Activated naive CD8-positive, alpha-beta T cell (primary cell): ENCODE results near the gene PHLDA2.
"Not testable (repeated sequence)": the region's sequence is repeated elsewhere in the genome, so short reads cannot be mapped to it uniquely, and the experiment has no call there.

Source experiments
- H3K27ac Mint-ChIP-seq: one replicate; pipeline ENCODE4 v1.8.0; 2021; ENCODE audit warnings: mixed read lengths
- H3K27me3 Mint-ChIP-seq: one replicate; pipeline ENCODE4 v1.8.0; 2021; ENCODE audit warnings: mixed read lengths
- H3K36me3 Mint-ChIP-seq: one replicate; pipeline ENCODE4 v1.8.0; 2021; ENCODE audit warnings: mixed read lengths
- H3K4me1 Mint-ChIP-seq: one replicate; pipeline ENCODE4 v1.8.0; 2021; ENCODE audit warnings: low read depth, mixed read lengths
- H3K4me3 Mint-ChIP-seq: one replicate; pipeline ENCODE4 v1.8.0; 2021; ENCODE audit warnings: mild to moderate bottlenecking, mixed read lengths
- H3K9me3 Mint-ChIP-seq: one replicate; pipeline ENCODE4 v1.8.0; 2021; ENCODE audit warnings: low read depth, mixed read lengths

Gene PHLDA2

GRCh38 chr11:2916114-2916891 is 12.9 kb downstream of the PHLDA2 start:
- Mint-ChIP-seq H3K27me3 (no peaks in the 10 kb centered on the region), H3K27ac (no peak overlapping the region), H3K36me3 (no peaks in the 10 kb centered on the region), H3K4me1 (peaks cover 13% of the 10 kb centered on the region), H3K9me3 (no peaks in the 10 kb centered on the region), H3K4me3 (no peak overlapping the region)

- no peaks in the 10 kb centered on the region for H3K27me3 Mint-ChIP-seq
- no peak overlapping the region for H3K4me3 Mint-ChIP-seq
- H3K4me1 Mint-ChIP-seq: peaks cover 13% of the 10 kb centered on the region
- H3K9me3 Mint-ChIP-seq: no peaks in the 10 kb centered on the region
- no peak overlapping the region for H3K27ac Mint-ChIP-seq
- no peaks in the 10 kb centered on the region for H3K36me3 Mint-ChIP-seq
Observed at GRCh38 chr11:2915473-2915872, 13.7 kb downstream of the PHLDA2 start.

DNA sequence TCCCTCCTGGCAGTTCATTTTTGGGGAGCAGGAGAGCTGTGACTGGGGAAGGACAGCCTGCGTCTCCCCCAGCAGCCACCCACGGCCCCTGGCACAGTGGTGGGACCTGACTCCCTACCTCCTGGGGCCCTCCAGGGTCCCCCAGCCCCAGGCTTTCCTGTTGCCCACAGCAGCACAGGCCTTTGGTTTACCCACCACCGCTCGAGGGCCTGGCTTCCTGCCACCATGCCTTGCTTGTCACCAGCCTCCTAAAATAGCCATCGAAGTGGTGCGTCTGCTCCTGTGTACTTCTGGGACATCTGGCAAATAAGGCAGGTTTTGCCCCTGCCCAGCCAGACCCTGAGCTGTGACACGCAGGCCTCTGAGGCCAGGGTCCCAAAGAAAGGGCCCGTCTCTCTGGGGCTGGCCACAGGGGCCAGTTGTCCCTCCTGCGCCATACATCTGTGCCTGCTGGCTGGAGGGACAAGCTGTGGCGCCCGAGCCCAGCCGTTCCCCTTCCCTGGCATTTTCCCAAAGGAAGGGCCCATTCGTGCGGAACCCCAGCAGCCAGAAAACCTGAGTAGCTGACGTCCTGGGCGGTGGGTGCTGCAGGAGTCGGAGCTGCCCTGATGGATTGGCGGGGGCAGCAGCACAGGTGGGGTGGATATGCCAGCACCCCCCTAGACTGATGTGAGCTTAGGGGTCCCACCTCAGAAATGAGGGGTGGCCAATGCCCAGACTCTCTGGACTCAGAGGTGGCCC is 14.6 kb downstream of the PHLDA2 start:
- H3K9me3 Mint-ChIP-seq: no peaks in the 10 kb centered on the region
- peaks cover 13% of the 10 kb centered on the region for H3K4me1 Mint-ChIP-seq
- no peak overlapping the region for H3K27ac Mint-ChIP-seq
- no peaks in the 10 kb centered on the region for H3K36me3 Mint-ChIP-seq
- H3K4me3 Mint-ChIP-seq: no peak overlapping the region
- no peaks in the 10 kb centered on the region for H3K27me3 Mint-ChIP-seq

GRCh38 chr11:2913776-2914175 is 15.4 kb downstream of the PHLDA2 start:
- Mint-ChIP-seq H3K4me3 (peak overlapping the region; percentile 17), H3K9me3 (no peaks in the 10 kb centered on the region), H3K27me3 (no peaks in the 10 kb centered on the region), H3K27ac (no peak overlapping the region), H3K36me3 (no peaks in the 10 kb centered on the region), H3K4me1 (peaks cover 13% of the 10 kb centered on the region)

GRCh38 chr11:2913019-2913431 is 16.2 kb downstream of the PHLDA2 start:
- Mint-ChIP-seq H3K36me3 (no peaks in the 10 kb centered on the region), H3K4me3 (no peak overlapping the region), H3K27ac (no peak overlapping the region), H3K4me1 (peaks cover 13% of the 10 kb centered on the region), H3K9me3 (no peaks in the 10 kb centered on the region), H3K27me3 (no peaks in the 10 kb centered on the region)

DNA sequence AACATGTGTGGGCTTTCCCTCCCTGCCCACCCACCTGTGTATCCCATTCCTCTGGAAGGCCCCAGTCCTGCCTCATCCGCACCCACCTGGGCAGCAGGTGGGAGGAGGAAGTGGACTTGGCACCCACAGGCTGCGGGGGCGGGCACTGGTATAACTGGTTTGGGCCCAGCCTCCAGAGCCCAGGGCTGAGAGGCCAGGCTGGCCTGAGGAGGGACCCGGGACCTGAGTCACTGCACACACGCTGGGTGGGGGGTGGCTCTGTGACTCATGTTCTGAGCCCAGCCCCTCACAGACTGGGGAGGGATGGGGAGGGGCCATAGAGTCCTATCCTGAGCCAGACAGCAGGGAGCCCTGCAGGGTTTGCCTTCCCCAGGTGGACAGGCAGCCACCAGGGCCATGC is 16.7 kb downstream of the PHLDA2 start:
- H3K36me3 Mint-ChIP-seq: no peaks in the 10 kb centered on the region
- no peak overlapping the region for H3K4me3 Mint-ChIP-seq
- peaks cover 13% of the 10 kb centered on the region for H3K4me1 Mint-ChIP-seq
- H3K27ac Mint-ChIP-seq: no peak overlapping the region
- no peaks in the 10 kb centered on the region for H3K27me3 Mint-ChIP-seq
- no peaks in the 10 kb centered on the region for H3K9me3 Mint-ChIP-seq

GRCh38 chr11:2911785-2912391 is 17.3 kb downstream of the PHLDA2 start:
- Mint-ChIP-seq H3K9me3 (no peaks in the 10 kb centered on the region), H3K36me3 (no peaks in the 10 kb centered on the region), H3K4me1 (peaks cover 13% of the 10 kb centered on the region), H3K27me3 (no peaks in the 10 kb centered on the region), H3K27ac (no peak overlapping the region), H3K4me3 (no peak overlapping the region)

- peaks cover 13% of the 10 kb centered on the region for H3K4me1 Mint-ChIP-seq
- no peaks in the 10 kb centered on the region for H3K9me3 Mint-ChIP-seq
- H3K4me3 Mint-ChIP-seq: no peak overlapping the region
- H3K27me3 Mint-ChIP-seq: no peaks in the 10 kb centered on the region
- H3K27ac Mint-ChIP-seq: no peak overlapping the region
- H3K36me3 Mint-ChIP-seq: no peaks in the 10 kb centered on the region
Observed at GRCh38 chr11:2911088-2911784, 18.0 kb downstream of the PHLDA2 start.

- Mint-ChIP-seq H3K27me3 (no peaks in the 10 kb centered on the region), H3K4me1 (peaks cover 13% of the 10 kb centered on the region), H3K36me3 (peaks cover 6% of the 10 kb centered on the region), H3K4me3 (no peak overlapping the region), H3K27ac (no peak overlapping the region), H3K9me3 (no peaks in the 10 kb centered on the region)
Observed at GRCh38 chr11:2910401-2910955, 18.7 kb downstream of the PHLDA2 start.

DNA sequence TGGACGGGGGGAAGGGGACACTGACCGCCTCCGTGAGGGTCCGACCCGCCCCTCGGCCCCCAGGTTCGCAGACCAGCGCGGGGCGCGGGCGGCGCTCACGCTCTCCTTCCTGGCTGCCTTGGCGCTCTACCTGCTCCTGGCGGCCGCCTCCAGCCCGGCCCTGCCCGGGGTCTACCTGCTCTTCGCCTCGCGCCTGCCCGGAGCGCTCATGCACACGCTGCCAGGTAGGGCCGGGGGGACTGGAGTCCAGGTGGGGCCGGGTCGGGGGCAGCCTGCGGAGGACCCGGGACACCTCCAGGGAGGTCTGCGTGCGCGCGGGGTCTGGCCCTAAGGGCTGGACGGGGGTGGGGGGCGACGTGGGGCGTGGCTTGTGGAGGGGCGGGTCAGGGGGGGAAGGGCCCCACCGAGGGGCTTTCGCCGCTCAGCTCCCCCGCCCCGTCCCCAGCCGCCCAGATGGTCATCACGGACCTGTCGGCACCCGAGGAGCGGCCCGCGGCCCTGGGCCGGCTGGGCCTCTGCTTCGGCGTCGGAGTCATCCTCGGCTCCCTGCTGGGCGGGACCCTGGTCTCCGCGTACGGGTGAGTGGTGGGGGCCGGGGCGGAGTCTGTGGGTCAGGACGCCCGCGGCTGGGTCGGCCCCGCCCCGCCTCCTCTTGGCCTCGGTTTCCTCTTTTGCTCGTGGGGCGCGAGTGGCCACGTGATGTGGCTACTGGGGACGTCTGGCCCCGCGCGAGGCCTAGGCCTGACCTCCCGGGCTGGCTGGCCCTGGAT is 19.9 kb downstream of the PHLDA2 start:
- H3K36me3 Mint-ChIP-seq: peaks cover 12% of the 10 kb centered on the region
- no peaks in the 10 kb centered on the region for H3K9me3 Mint-ChIP-seq
- H3K4me1 Mint-ChIP-seq: peaks cover 13% of the 10 kb centered on the region
- H3K4me3 Mint-ChIP-seq: no peak overlapping the region
- H3K27me3 Mint-ChIP-seq: no peaks in the 10 kb centered on the region
- H3K27ac Mint-ChIP-seq: no peak overlapping the region

- Mint-ChIP-seq H3K27ac (no peak overlapping the region), H3K36me3 (peaks cover 14% of the 10 kb centered on the region), H3K27me3 (no peaks in the 10 kb centered on the region), H3K4me3 (no peak overlapping the region), H3K4me1 (peaks cover 10% of the 10 kb centered on the region), H3K9me3 (no peaks in the 10 kb centered on the region)
Observed at GRCh38 chr11:2908130-2908529, 21.1 kb downstream of the PHLDA2 start.

DNA sequence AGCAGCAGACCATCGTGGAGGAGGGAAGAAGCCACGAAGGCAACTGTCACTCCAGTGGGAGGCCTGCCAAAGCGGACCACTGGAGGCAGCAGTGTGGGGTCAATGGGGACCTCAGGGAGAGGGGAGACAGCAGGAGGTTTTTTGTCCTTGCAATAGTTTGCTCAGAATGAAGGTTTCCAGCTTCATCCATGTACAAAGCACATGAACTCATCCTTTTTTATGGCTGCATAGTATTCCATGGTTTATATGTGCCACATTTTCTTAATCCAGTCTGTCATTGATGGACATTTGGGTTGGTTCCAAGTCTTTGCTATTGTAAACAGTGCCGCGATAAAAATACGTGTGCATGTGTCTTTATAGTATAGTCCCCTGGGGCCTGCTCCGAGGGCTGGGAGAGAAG is 23.9 kb downstream of the PHLDA2 start:
- H3K27me3 Mint-ChIP-seq, H3K9me3 Mint-ChIP-seq, H3K27ac Mint-ChIP-seq, H3K4me3 Mint-ChIP-seq: not testable (repeated sequence)
- peaks cover 14% of the 10 kb centered on the region for H3K4me1 Mint-ChIP-seq
- H3K36me3 Mint-ChIP-seq: peaks cover 14% of the 10 kb centered on the region

DNA sequence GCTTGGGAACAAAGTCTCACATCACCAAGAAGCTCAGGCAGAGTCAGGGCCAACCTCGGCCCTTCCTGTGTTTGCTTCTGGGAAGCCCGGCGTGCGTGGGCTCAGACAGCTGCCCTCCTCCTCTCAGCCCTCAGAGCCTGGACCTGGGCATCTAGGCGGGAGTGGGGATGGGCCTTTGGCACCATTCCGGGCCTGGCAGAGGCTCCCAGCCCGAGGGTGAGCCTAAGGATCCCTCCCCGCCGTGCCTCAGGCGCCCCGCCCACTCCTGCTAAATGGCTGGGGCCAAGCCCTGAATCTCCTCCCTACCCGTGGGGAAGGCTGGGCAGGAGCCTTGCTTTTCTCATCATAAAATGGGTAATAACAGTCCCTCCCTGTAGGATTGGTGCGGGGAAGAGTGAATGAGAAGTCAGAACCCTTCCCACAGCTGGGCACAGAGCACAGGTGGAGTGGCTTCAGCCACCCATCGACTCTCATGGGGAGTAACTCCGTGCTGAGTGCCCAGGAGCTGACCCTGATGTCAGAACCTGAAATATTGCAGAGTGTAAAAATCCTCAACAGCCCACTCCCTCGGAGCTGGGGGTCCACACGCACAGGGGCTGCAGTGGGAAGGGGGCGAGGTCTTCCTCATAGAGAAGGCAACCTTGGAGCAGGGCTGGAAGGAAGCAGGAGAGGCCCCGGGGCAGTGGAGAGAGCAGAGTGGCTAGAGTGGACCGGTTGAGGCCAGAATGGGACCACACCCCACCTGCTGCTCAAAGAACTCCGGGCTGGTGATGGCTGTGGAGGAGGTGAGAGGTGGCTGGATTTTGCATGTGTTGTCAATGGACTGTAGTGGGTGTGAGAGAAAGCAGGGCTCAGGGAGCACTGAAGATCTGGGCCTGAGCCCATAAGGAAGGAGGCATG is 24.8 kb downstream of the PHLDA2 start:
- Mint-ChIP-seq H3K4me1 (peaks cover 21% of the 10 kb centered on the region), H3K36me3 (peaks cover 14% of the 10 kb centered on the region), H3K4me3 (peak overlapping the region; percentile 69), H3K9me3 (no peaks in the 10 kb centered on the region), H3K27me3 (no peaks in the 10 kb centered on the region), H3K27ac (no peak overlapping the region)
